ENCODE results near the gene LRP3. TPM values are rescaled to one million over a fixed set of nuclear protein-coding genes. Genes with fewer than 3 reads are reported as not detected.
A peak's percentile ranks its signal among the peaks of the same experiment; 100 is the strongest.

The LRP3 gene
- total and polyA plus RNA-seq, 3 donors from 2014 or later, result 21.8 to 50.9 (median 29.3) TPM

DNA sequence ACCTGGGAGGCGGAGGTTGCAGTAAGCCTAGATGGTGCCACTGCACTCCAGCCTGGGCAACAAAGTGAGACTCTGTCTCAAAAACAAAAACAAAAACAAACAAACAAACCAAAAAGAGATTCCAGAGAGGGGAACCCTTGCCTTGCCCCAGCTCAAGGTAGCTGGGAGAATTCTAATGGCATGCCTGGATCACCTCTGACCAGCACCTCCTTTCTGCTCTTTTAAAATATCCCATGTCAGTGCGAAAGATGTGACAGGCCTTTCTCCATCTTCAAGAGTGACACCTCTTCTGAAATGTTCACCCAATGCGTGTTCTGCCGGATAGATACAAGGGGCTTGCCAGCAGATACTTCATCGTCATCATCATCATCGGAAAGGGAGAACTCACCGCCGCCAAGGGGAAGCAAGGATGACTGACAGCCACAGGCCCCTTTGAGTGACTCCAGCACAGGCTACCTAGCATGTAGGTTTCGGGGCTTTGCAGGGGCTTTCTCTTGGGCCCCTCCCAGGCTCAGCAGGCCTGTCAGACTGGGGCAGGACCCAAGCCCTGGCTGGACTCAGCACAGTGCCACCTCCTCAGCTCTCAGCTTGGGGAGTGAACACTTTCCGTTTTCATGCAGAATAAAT is 18.9 kb upstream of the LRP3 start:
- Histone ChIP-seq H3K9me3 (no peaks in the 10 kb centered on the region), H3K4me3 (no peak overlapping the region), H3K4me1 (peaks cover 11% of the 10 kb centered on the region), H3K36me3 (ENCODE audit: low read depth, missing control alignments) (no peaks in the 10 kb centered on the region), H3K27me3 (no peaks in the 10 kb centered on the region), H3K27ac (no peak overlapping the region)
- DNase-seq, result no peak
- WGBS, 2 donors, result 66 to 84% methylated on average over 10 of the region's 10 CpGs
- intact Hi-C loops (cut with DNase I; ENCODE audit: low total_unique reads), result no loop called here
- TF ChIP-seq POLR2A (IDR thresholded peaks at IDR 0.05) (no peak), CTCF (IDR thresholded peaks at IDR 0.05) (no peak)

DNA sequence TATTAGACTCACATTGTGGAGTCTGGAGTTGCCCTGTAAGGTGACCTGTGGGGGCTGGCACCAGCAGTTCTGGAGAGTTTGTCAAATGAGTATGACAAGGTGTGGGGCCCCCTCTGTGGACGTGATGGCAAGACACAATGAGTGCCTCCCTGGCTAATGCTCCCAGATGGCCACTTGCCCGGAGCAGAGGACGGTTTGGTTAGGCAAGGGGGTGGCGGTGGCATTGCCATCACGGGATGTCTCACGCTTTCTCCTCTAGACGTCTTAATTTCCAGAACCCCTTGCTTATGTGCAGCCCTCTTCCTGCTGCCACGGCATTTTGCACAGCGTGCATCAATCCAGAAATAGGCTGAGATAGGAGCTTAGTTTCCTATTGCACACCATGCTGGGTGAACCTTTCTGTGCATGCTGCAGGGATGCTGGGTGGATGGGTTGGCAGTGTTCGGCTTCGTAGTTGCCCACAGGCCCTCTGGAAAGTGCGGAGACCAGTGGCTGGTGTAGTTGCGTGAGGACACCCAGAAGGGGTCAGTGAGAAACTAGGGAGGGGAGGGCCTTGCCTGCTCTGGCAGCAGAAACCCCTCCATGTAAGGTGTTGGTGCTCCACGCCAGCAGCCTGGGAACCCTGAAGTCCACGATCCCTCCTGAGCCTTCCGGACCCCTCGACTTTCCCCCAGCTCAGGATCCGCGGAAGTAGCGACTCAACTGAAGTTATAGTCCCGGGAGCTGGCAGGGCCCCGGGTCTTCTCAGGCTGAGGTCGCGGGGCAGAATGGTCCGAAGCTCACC is 18.1 kb upstream of the LRP3 start:
- TF ChIP-seq POLR2A (IDR thresholded peaks at IDR 0.05), result no peak
- TF ChIP-seq CTCF (IDR thresholded peaks at IDR 0.05), result no peak
- 10 to 17% methylated on average over 12 to 25 of the region's 25 CpGs for WGBS, 2 donors
- no peak for DNase-seq
- H3K27ac ChIP-seq, result peak overlapping the region; percentile 52 to 89
- no peaks in the 10 kb centered on the region for H3K9me3 ChIP-seq
- H3K36me3 ChIP-seq (ENCODE audit: low read depth, missing control alignments), result no peaks in the 10 kb centered on the region
- H3K4me3 ChIP-seq, result peak overlapping the region; percentile 68 to 89
- H3K4me1 ChIP-seq, result peaks cover 7% of the 10 kb centered on the region
- intact Hi-C loops (cut with DNase I; ENCODE audit: low total_unique reads), result no loop called here
- H3K27me3 ChIP-seq, result no peaks in the 10 kb centered on the region

DNA sequence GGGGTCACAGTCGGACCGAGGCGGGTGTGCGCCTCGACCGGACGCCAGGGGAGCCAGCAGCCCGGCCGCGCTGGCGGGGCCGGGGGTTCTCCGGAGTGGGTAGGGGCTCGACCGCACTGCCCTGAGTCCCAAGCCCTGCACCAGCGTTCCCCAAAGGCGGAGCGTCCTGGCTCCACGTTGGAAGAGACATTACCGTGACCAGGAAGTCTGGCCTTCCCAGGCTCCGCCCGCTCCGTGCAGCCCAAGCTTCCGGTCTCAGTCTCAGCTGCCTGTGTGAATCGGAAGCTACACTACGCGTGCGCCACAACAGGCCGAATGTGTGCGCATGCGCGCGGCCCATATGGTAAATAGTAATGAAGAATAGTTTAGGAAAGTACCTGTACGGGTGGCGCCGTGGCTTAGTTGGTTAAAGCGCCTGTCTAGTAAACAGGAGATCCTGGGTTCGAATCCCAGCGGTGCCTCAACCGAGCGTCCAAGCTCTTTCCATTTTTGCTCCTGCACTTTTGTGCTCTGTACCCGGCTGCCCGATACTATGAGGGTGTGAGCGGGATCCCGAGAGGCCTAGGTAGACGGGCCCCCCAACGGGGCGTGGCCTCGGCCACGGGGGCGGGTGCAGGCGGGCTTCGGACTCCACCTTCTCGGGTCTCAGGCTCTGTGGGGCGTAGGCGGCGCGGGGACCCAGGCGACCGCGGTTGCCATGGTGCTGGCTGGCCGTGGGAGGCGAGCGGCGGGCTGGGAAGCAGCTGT is 17.3 kb upstream of the LRP3 start:
- peak overlapping the region; percentile 78 to 89 for H3K27ac ChIP-seq
- intact Hi-C loops (cut with DNase I; ENCODE audit: low total_unique reads), result no loop called here
- WGBS, 2 donors, result 0 to 1% methylated on average over 22 to 61 of the region's 65 CpGs
- peak; percentile 9 for TF ChIP-seq POLR2A (IDR thresholded peaks at IDR 0.05)
- peak in 1 of 3 experiments; percentile 32 for TF ChIP-seq CTCF (IDR thresholded peaks at IDR 0.05)
- no peaks in the 10 kb centered on the region for H3K27me3 ChIP-seq
- no peaks in the 10 kb centered on the region for H3K9me3 ChIP-seq
- H3K4me3 ChIP-seq, result peak overlapping the region; percentile 68 to 89
- DNase-seq, result peak; percentile 96
- H3K36me3 ChIP-seq (ENCODE audit: low read depth, missing control alignments), result no peaks in the 10 kb centered on the region
- peaks cover 7% of the 10 kb centered on the region for H3K4me1 ChIP-seq

GRCh38 chr19:33177417-33177979 is 16.6 kb upstream of the LRP3 start:
- peak overlapping the region; percentile 68 to 89 for H3K4me3 ChIP-seq
- intact Hi-C loops (cut with DNase I; ENCODE audit: low total_unique reads), result no loop called here
- 0% methylated on average over 1 to 31 of the region's 38 CpGs for WGBS, 2 donors
- H3K27me3 ChIP-seq, result no peaks in the 10 kb centered on the region
- peak in 2 of 3 experiments; percentile 41 to 73 for TF ChIP-seq CTCF (IDR thresholded peaks at IDR 0.05)
- TF ChIP-seq POLR2A (IDR thresholded peaks at IDR 0.05), result no peak
- H3K36me3 ChIP-seq (ENCODE audit: low read depth, missing control alignments), result no peaks in the 10 kb centered on the region
- H3K9me3 ChIP-seq, result no peaks in the 10 kb centered on the region
- peak overlapping the region; percentile 78 to 89 for H3K27ac ChIP-seq
- peak; percentile 75 for DNase-seq
- H3K4me1 ChIP-seq, result peaks cover 7% of the 10 kb centered on the region
